ENCODE results near the gene SOS1. TPM values are rescaled to one million over a fixed set of nuclear protein-coding genes. Genes with fewer than 3 reads are reported as not detected.

Gene SOS1
- total and polyA plus RNA-seq, 2 donors (not counting 3 experiments of a cell fraction or from before 2014, with no cell fraction given): 22.2 to 32.5 TPM

- DNase-seq (ENCODE audit: low read depth, low spot score): no peak
- no peak overlapping the region for H3K9ac ChIP-seq (replicated peaks; ENCODE audit: extremely low read depth, insufficient read depth, low read length)
- TF ChIP-seq EZH2 (IDR thresholded peaks at IDR 0.05; ENCODE audit: borderline replicate concordance, low read depth, low read length, severe bottlenecking) (no peak), JUN (IDR thresholded peaks at IDR 0.05; ENCODE audit: borderline replicate concordance, insufficient read depth, insufficient read length, low read depth) (no peak), MAX (IDR thresholded peaks at IDR 0.05; ENCODE audit: insufficient read depth, insufficient read length) (no peak), FOS (IDR thresholded peaks at IDR 0.05; ENCODE audit: borderline replicate concordance, insufficient read depth, low read length) (no peak), CTCF (IDR thresholded peaks at IDR 0.05; ENCODE audit: extremely low read depth in 1 of 2, insufficient read depth in 1 of 2, low read depth in 1 of 2, low read length in 2 of 2) (no peak), GATA2 (IDR thresholded peaks at IDR 0.05; ENCODE audit: insufficient read depth, insufficient read length, low read depth, low read length) (no peak), POLR2AphosphoS5 (IDR thresholded peaks at IDR 0.05; ENCODE audit: insufficient read depth, low read depth, low read length) (no peak), POLR2A (IDR thresholded peaks at IDR 0.05; ENCODE audit: low read depth, low read length) (no peak), MYC (IDR thresholded peaks at IDR 0.05; ENCODE audit: low read depth, low read length) (no peak)
- CTCF ChIA-PET: interaction anchor here (2.2 kb wide), 1 partner anchor 18 kb away, joined by 7 read pairs; no protein-coding TSS in a partner anchor
- H3K36me3 ChIP-seq (ENCODE audit: control insufficient read depth in 2 of 2, extremely low read depth in 1 of 2, insufficient read depth in 2 of 2, low read length in 2 of 2): no peaks in the 10 kb centered on the region
- H2AFZ ChIP-seq (ENCODE audit: low read depth, low read length): no peak overlapping the region
- intact Hi-C loops (cut with micrococcal nuclease) (no loop called here), dilution Hi-C loops (cut with MboI; ENCODE audit: extremely low pct_ligation_motif_present, low sequenced_read_pairs) (no loop called here)
- H3K4me3 ChIP-seq (replicated peaks in 1 of 3; ENCODE audit: insufficient read depth in 1 of 3, low read depth in 1 of 3, low read length in 3 of 3): no peak overlapping the region
- H4K20me1 ChIP-seq (replicated peaks; ENCODE audit: control insufficient read depth, extremely low read depth, insufficient read depth, low read length): no peaks in the 10 kb centered on the region
- H3K27ac ChIP-seq (ENCODE audit: insufficient read depth, low read depth, low read length): no peak overlapping the region
- H3K27me3 ChIP-seq (ENCODE audit: control insufficient read depth in 2 of 2, insufficient read depth in 2 of 2, low read length in 2 of 2): no peaks in the 10 kb centered on the region
- H3K4me2 ChIP-seq (ENCODE audit: insufficient read depth, low read length): no peak overlapping the region
- no peaks in the 10 kb centered on the region for H3K4me1 ChIP-seq (ENCODE audit: control insufficient read depth, extremely low read depth, insufficient read depth, low read length)
- no peaks in the 10 kb centered on the region for H3K9me1 ChIP-seq (replicated peaks; ENCODE audit: control insufficient read depth, extremely low read depth, insufficient read depth, low read length)
- no TSS peak for BruUV-seq (replicated peaks)
- no peaks in the 10 kb centered on the region for H3K9me3 ChIP-seq (replicated peaks; ENCODE audit: control insufficient read depth, insufficient read depth, low read length)
- H3K79me2 ChIP-seq (ENCODE audit: control insufficient read depth, insufficient read depth, low read length): no peaks in the 10 kb centered on the region
- POLR2A ChIA-PET: no interaction called here
- no peak for FAIRE-seq
Observed at GRCh38 chr2:38966006-38966405, 154.8 kb downstream of the SOS1 start.
